ENCODE data around the gene UNC13C.

DNA sequence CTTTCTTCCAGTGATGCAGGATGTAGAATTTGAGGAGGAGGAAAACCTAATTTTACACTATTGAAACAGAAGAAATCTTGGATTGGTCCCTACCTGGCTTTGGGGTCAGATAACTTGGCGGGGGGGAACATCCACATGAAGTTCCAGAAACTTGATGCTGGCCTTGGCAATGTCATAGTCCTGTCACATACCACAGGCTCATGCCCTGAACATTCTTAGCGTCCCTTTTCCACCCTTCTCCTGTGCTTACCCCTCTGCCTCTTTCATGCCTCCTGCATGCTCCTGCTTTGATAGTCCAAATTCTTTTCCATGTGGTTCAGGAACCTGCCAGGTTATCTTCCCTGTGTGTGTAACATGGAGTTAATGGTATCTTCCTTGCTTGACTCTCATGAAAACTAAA lies 110.6 kb downstream of the UNC13C start:
- TF ChIP-seq, protein P1, sequence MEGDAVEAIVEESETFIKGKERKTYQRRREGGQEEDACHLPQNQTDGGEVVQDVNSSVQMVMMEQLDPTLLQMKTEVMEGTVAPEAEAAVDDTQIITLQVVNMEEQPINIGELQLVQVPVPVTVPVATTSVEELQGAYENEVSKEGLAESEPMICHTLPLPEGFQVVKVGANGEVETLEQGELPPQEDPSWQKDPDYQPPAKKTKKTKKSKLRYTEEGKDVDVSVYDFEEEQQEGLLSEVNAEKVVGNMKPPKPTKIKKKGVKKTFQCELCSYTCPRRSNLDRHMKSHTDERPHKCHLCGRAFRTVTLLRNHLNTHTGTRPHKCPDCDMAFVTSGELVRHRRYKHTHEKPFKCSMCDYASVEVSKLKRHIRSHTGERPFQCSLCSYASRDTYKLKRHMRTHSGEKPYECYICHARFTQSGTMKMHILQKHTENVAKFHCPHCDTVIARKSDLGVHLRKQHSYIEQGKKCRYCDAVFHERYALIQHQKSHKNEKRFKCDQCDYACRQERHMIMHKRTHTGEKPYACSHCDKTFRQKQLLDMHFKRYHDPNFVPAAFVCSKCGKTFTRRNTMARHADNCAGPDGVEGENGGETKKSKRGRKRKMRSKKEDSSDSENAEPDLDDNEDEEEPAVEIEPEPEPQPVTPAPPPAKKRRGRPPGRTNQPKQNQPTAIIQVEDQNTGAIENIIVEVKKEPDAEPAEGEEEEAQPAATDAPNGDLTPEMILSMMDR (IDR thresholded peaks at IDR 0.05; ENCODE audit: insufficient read depth, low read depth, low read length) = no peak
- no peak for TF ChIP-seq EZH2 (IDR thresholded peaks at IDR 0.05; ENCODE audit: insufficient read depth, low read length)

Measured in astrocyte (in vitro differentiated cells and primary cell).